ENCODE results near the gene PPM1M. TPM values are rescaled to one million over a fixed set of nuclear protein-coding genes. Genes with fewer than 3 reads are reported as not detected.
A peak's percentile ranks its signal among the peaks of the same experiment; 100 is the strongest.

PPM1M gene
- total and polyA plus RNA-seq, 8 donors: 7.9 to 44.9 (median 15.8) TPM

DNA sequence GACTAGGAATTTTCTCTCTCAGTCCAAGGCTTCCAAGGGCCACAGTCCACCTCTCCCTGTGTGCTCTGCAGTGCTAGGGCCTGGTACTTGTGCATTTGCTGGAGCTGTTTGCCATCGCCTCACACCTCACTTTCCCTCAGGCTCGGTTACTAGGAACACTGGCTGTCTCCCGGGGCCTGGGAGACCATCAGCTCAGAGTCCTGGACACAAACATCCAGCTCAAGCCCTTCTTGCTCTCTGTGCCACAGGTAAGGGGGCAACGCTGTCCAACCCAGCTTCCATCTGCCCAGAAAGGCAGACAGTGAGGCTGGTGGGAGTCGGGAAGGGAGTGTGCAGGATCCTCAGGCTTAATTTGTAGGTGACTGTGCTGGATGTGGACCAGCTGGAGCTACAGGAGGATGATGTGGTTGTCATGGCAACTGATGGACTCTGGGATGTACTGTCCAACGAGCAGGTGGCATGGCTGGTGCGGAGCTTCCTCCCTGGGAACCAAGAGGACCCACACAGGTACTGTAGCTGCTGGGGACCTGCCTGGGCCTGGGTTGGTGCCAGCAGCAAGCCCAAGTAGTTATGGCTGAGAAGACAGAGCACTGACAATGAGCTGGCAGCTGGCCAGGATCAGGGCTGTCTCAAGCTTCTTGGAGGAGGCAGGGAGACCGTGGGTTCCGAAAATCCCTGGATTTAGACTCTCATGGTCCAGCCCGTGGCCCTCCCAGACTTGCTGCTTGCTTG, 3.4 kb downstream of the PPM1M start:
- intact Hi-C loops (cut with DNase I; ENCODE audit: low total_unique reads): no loop called here
- no peak overlapping the region for H3K4me3 ChIP-seq
- WGBS, 5 donors: 64 to 73% (median 70%) methylated on average over 7 to 10 of the region's 10 CpGs
- H3K27ac ChIP-seq: peak overlapping the region in 1 of 5 donors; percentile 2
- peaks cover 26 to 66% (median 42%) of the 10 kb centered on the region in 4 donors for H3K4me1 ChIP-seq
- H3K36me3 ChIP-seq: peaks cover 19 to 65% (median 62%) of the 10 kb centered on the region in 4 donors
- H3K27me3 ChIP-seq: no peaks in the 10 kb centered on the region
- TF ChIP-seq EP300 (IDR thresholded peaks at IDR 0.05) (no peak), POLR2A (IDR thresholded peaks at IDR 0.05) (no peak), POLR2AphosphoS5 (IDR thresholded peaks at IDR 0.05) (peak in 1 of 3 donors; percentile 2), CTCF (IDR thresholded peaks at IDR 0.05) (no peak)
- peak in 1 of 2 donors; percentile 41 for DNase-seq
- no peaks in the 10 kb centered on the region for H3K9me3 ChIP-seq

DNA sequence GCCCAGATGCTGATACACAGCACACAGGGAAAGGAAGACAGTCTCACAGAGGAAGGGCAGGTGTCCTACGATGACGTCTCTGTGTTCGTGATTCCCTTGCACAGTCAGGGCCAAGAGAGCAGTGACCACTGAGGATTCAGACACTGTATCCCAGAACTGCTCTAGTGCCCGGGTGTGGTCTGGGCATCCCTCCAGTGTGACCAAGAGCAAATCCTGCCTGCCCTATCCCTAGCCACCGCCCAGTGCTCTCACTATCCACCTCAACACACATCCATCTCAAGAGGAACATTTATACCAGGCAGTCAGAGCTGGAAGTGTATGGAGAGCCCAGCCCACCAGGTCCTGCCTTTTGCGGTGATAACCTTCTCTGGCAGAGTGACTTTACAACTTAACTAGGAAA, 4.1 kb downstream of the PPM1M start:
- no peaks in the 10 kb centered on the region for H3K9me3 ChIP-seq
- peaks cover 25 to 66% (median 39%) of the 10 kb centered on the region in 4 donors for H3K4me1 ChIP-seq
- intact Hi-C loops (cut with DNase I; ENCODE audit: low total_unique reads): no loop called here
- H3K4me3 ChIP-seq: no peak overlapping the region
- 66 to 85% (median 75%) methylated on average over 3 to 6 of the region's 6 CpGs for WGBS, 5 donors
- no peak overlapping the region for H3K27ac ChIP-seq
- no peak for TF ChIP-seq EP300 (IDR thresholded peaks at IDR 0.05)
- TF ChIP-seq CTCF (IDR thresholded peaks at IDR 0.05): no peak
- TF ChIP-seq POLR2AphosphoS5 (IDR thresholded peaks at IDR 0.05): no peak
- TF ChIP-seq POLR2A (IDR thresholded peaks at IDR 0.05): no peak
- no peaks in the 10 kb centered on the region for H3K27me3 ChIP-seq
- H3K36me3 ChIP-seq: peaks cover 26 to 72% (median 69%) of the 10 kb centered on the region in 4 donors
- no peak for DNase-seq

DNA sequence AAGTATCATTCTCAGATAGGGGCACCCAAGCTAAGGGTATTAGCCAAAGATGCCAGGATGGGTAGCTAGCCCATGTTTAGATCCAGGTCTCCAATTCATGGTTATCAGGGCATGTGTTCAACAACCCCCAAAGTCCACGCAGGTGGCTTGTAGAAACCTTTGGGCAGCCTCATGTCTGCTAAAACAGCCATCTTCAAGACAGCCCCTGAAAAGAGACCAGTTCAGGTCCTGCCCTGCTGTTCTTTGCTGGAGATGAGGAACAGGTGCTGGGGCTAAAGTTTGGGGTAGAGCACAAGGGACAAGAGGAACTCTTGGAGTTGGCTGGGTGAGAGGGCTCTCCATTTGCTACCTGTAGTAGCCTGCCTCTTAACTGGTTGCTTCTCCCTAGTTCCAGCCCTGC, 4.6 kb downstream of the PPM1M start:
- WGBS, 5 donors: 59 to 88% (median 64%) methylated on average over 1 of the region's 1 CpG

More for the DNA sequence above, 4.6 kb downstream of the PPM1M start:
- H3K27me3 ChIP-seq: no peaks in the 10 kb centered on the region
- TF ChIP-seq POLR2A (IDR thresholded peaks at IDR 0.05) (no peak), POLR2AphosphoS5 (IDR thresholded peaks at IDR 0.05) (no peak), EP300 (IDR thresholded peaks at IDR 0.05) (no peak), CTCF (IDR thresholded peaks at IDR 0.05) (no peak)
- intact Hi-C loops (cut with DNase I; ENCODE audit: low total_unique reads): no loop called here
- peaks cover 20 to 63% (median 37%) of the 10 kb centered on the region in 4 donors for H3K4me1 ChIP-seq
- no peaks in the 10 kb centered on the region for H3K9me3 ChIP-seq
- H3K36me3 ChIP-seq: peaks cover 29 to 77% (median 73%) of the 10 kb centered on the region in 4 donors
- DNase-seq: no peak
- H3K4me3 ChIP-seq: no peak overlapping the region
- H3K27ac ChIP-seq: no peak overlapping the region

All from stomach (tissue), 9 donors.